ENCODE results near the gene LRCH4.

LRCH4 gene

DNA sequence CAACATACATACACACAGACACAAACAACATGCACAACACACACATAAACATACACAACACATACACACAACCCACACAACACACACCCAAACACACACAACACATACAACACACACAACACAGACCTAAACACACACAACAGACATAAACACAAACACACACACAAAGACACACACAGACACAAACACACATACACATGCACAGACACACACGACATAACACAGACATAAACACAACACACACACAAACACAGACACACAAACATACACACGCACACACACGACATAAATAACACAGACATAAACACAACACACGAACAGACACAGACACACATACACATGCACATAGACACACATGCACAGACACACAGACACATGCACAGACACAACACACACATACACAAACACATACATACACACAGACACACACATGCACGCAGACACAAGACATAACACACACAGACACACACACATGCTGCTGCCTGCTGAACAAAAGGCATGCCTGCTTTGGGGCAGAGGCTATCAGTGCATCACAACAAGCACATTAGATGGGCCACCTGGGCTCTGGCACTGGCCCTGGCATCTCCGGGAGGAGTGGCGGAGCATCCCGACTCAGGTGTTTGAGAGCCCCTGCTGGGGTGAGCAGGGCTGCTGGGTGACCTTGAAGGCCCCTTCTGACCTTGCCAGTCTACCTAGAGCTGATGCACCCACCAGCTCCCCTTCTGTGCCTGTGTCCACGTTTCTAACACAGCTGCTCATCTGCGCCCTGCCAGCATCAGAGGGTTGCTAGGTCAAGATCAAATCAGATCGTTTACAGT, 5.3 kb downstream of the LRCH4 start:
- H3K4me1 Mint-ChIP-seq (ENCODE audit: low read depth): peaks cover 42% of the 10 kb centered on the region
- H3K36me3 Mint-ChIP-seq (ENCODE audit: low read depth): peaks cover 23% of the 10 kb centered on the region
- no peak overlapping the region for H3K4me3 Mint-ChIP-seq
- no peak for DNase-seq
- H3K9me3 Mint-ChIP-seq: no peaks in the 10 kb centered on the region
- no peak overlapping the region for H3K27ac Mint-ChIP-seq
- no peaks in the 10 kb centered on the region for H3K27me3 Mint-ChIP-seq

DNA sequence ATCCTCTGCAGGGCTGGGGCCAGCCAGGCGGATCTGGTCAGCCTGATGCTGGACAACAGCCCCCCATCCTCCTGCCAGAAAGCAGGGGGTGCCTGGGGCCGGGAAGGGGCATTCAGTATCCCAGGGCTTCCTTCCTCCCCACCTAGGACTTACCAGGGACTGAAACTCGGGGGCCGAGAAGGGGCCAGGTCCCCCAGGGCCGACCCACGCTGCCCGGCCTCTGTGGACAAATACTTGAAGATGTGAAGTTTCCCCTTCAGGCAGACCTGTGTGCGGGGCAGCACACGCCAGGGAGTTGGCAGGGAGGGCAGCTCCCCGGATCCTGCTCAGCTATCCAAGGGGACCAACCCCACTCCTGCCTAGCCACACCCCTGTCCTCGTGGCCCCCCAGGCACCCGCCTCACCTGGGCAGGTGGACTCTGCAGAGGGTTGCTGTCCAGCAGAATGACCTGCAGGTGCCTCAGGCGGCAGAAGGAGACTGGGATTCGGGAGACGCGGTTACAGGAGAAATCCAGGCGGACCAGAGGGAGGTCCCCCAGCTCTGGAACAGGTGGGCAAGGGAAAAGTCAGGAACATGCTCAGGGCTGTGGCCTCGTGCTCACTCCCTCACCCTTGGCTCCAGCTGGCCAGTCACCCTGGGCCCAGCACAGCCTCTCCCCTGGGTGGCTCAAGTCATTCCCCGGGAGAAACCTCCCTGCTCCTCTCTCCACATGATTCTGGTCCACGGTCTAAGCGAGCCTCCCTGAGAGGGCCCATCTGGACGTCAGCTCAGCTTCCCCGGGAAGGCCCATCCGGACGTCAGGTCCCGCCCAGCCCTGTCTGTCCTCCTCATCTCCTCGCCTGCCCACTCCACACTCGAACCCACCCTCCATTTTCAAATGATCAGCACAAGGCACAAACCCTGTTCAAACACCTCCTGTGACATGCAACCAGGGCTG, 7.4 kb downstream of the LRCH4 start:
- Mint-ChIP-seq H3K4me3 (no peak overlapping the region), H3K9me3 (no peaks in the 10 kb centered on the region), H3K27ac (peak overlapping the region; percentile 59), H3K4me1 (ENCODE audit: low read depth) (peaks cover 23% of the 10 kb centered on the region), H3K27me3 (no peaks in the 10 kb centered on the region), H3K36me3 (ENCODE audit: low read depth) (peaks cover 28% of the 10 kb centered on the region)
- DNase-seq: no peak

DNA sequence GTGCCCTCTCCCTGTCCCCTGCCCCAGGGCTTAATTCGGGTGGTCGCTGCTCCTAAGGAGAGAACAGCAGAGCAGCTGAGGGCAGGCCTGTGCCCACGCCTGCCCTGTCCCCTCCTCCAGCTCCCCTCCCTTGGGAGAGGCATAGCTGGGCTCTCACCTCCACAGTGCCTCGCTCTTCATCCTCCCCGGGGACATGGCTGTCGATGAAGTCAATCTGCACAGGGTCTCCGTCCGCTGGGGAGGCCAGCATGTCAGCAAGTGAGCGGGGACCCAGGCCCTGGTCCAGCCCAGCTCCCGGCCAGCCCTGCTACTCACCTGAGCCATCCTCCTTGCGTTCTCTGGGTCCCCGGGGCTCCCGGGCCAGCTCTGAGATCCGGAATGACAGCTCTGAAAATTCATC, 8.4 kb downstream of the LRCH4 start:
- Mint-ChIP-seq H3K4me1 (ENCODE audit: low read depth) (peaks cover 13% of the 10 kb centered on the region), H3K27me3 (no peaks in the 10 kb centered on the region), H3K36me3 (ENCODE audit: low read depth) (peaks cover 28% of the 10 kb centered on the region), H3K4me3 (no peak overlapping the region), H3K9me3 (no peaks in the 10 kb centered on the region), H3K27ac (no peak overlapping the region)
- no peak for DNase-seq

DNA sequence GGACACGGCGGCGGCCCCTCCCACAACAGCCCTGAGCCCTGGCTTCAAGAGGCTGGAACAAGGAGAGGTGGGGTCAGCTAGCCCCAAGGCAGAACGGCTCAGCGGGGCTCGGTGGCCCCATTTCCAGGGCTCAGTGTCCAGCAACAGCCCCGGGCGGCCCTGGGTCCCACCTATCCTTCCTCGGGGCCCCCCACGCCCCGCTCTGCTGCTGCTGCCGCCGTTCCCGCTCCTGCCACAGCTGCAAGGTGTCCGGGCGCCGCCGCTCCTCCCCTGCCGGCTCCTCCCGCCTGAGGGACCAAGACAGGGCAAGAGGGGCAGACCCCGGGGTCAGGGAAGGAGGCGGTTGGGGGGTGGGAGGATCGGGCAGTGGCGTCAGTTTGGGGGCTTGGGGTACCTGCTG, 8.8 kb downstream of the LRCH4 start:
- Mint-ChIP-seq H3K27ac (no peak overlapping the region), H3K4me1 (ENCODE audit: low read depth) (peaks cover 12% of the 10 kb centered on the region), H3K4me3 (no peak overlapping the region), H3K27me3 (no peaks in the 10 kb centered on the region), H3K9me3 (no peaks in the 10 kb centered on the region), H3K36me3 (ENCODE audit: low read depth) (peaks cover 32% of the 10 kb centered on the region)
- no peak for DNase-seq

DNA sequence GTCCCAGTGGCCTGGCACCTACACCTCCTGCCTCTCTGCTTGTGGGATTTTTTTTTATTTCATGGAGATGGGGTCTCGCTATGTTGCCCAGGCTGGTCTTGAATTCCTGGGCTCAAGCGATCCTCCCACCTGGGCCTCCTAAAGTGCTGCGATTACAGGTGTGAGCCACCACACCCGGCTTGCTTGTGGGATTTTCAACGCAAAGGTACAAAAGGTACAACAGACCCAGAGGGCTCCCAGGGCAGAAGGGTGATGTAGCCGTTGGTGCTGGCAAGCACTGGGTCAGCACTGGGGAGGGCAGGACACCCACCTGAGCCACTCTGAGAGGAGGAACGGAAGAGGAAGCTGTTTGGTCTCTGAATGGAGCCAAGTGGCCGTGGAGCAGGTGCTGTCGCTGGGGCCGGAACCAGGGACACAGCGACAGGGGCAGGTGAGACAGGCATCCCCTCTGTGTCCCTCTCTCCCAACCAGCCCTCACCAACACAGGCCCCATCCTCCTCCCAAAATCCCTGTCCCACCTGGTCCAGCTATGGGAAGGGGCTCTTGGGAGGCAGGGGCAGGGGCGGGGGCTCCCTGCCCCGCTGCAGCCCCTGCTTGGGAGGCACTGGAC, 9.4 kb downstream of the LRCH4 start:
- H3K9me3 Mint-ChIP-seq: no peaks in the 10 kb centered on the region
- H3K27me3 Mint-ChIP-seq: no peaks in the 10 kb centered on the region
- H3K27ac Mint-ChIP-seq: no peak overlapping the region
- no peak for DNase-seq
- no peak overlapping the region for H3K4me3 Mint-ChIP-seq
- peaks cover 11% of the 10 kb centered on the region for H3K4me1 Mint-ChIP-seq (ENCODE audit: low read depth)
- peaks cover 35% of the 10 kb centered on the region for H3K36me3 Mint-ChIP-seq (ENCODE audit: low read depth)

DNA sequence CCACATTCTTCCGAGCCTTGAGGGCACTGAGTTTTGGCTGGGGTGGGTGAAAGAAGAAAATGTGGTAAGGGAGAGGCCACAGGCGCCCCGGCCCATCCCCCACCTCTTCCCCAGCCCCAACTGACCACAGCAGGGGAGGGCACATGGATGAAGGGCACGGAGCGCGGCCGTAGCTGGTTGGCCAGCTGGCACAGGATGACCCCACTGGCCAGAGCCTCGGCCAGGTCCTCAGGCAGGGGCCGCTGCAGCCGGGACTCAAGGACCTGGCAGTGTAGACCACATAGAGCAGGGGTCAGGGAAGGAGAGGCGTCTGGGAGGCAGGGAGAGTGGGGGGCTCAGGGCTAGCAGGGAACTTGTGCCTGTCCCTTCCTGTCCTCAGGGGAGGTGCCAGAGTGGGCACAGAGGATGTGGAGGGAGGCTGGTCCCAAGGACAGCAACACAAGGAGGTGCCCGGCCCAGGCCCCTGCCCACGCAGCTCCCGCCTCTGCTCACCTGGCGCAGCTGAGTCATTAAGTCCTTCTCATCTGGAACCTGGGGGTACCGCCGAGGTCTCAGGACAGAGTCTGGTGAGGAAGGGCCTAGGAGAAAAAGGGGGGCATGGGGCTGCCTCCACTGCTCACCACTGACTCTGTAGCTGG, 10.1 kb downstream of the LRCH4 start:
- DNase-seq: no peak
- no peak overlapping the region for H3K4me3 Mint-ChIP-seq
- H3K36me3 Mint-ChIP-seq (ENCODE audit: low read depth): peaks cover 35% of the 10 kb centered on the region
- H3K9me3 Mint-ChIP-seq: no peaks in the 10 kb centered on the region
- no peaks in the 10 kb centered on the region for H3K27me3 Mint-ChIP-seq
- peaks cover 13% of the 10 kb centered on the region for H3K4me1 Mint-ChIP-seq (ENCODE audit: low read depth)
- no peak overlapping the region for H3K27ac Mint-ChIP-seq

DNA sequence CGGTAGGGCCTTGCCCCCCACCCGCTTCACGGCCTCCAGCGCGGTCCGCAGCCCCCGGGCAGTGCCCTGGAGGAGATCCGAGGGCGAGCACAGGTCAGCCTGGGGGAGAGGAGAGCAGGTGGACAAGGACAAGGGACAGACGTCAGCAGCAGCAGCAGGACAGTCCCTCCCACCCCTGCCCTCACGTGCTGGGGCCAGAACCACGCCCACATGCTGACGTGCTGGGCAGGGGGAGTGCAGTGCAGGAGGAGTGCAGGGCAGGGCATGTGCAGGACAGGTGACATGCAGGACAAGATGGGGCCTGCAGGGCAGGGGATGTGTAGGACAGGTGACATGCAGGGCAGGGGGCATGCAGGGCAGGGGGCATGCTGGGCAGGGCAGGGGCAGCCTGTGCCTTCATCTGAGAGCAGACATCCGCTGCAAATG, 10.7 kb downstream of the LRCH4 start:
- no peak for DNase-seq
- H3K27ac Mint-ChIP-seq: no peak overlapping the region
- H3K36me3 Mint-ChIP-seq (ENCODE audit: low read depth): peaks cover 35% of the 10 kb centered on the region
- peaks cover 18% of the 10 kb centered on the region for H3K4me1 Mint-ChIP-seq (ENCODE audit: low read depth)
- no peak overlapping the region for H3K4me3 Mint-ChIP-seq
- no peaks in the 10 kb centered on the region for H3K9me3 Mint-ChIP-seq
- H3K27me3 Mint-ChIP-seq: no peaks in the 10 kb centered on the region

DNA sequence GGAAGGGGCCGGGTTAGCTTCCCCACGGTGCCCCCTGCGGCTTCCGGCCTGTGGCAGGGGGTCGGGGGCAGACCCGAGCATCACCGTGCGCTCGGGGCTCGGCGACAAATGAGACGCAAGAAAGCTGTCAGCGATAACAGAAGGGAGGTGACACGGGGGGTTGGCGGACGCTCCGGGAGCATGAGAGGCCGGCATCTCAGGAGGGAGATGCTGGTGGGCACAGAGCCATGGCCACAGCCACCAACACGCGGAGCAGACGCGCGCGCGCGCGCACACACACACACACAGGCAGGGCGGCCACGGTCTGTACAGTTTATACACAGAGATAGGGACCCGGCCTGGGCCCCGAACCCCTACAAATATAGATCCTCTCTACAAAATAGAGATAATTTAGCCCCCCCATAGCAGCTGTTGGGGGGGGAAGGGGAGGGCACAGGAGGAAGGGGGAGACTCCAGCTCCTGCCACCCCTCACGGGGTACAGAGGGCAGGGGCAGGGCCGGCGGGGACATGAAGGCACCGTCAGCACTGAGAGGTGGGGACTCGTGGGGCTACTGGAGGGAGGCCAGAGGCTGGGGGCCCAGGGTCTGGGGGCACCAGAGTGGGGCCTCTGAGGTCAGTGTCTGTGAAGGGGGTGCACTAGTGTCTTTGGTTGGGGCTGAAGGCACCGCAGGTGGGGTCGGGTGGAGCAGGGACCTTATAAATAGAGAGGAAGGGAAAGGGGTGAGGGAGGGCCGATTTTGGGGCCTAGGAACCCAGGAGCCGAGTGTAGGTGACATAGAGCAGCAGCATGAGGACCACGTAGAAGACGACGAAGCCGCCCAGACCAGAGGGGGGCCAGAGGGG, 11.3 kb downstream of the LRCH4 start:
- H3K27ac Mint-ChIP-seq: peak overlapping the region; percentile 78
- peaks cover 23% of the 10 kb centered on the region for H3K4me1 Mint-ChIP-seq (ENCODE audit: low read depth)
- no peaks in the 10 kb centered on the region for H3K9me3 Mint-ChIP-seq
- H3K4me3 Mint-ChIP-seq: no peak overlapping the region
- peaks cover 35% of the 10 kb centered on the region for H3K36me3 Mint-ChIP-seq (ENCODE audit: low read depth)
- no peaks in the 10 kb centered on the region for H3K27me3 Mint-ChIP-seq
- DNase-seq: no peak

DNA sequence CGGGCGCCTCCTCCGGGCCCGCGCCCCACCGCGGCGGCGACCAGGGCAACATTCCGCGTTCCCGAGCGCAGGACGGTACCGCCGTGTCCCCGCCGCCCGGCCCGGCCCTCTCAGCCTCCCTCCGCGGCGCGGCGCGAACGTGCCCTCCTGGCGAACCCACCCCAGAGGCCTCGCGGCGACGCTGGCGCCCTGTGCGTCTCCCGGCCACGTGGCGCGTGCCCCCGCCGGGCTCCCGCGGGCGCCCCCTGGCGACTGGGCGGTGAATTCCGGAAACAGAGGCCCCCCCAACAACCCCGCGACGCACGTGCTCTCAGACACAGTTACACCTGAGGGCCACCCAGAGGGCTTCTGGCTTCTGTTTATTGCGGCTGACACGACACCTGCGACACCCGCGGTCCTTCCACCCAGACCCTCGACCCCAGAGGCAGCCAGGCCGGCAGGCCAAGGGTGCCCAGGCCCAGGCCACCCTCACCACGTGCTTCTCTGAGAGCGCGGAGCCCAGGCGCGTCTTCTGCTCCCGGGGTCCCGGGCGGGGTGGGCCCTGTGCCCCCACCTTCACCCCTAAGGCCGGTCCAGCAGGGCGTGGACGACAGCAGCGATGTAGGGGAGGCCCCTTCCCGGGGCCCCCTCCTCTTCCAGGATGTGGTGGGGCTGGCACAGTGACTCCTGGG, 12.1 kb downstream of the LRCH4 start, which contains the start of gene SAP25:
TSS of gene SAP25 (minus strand) at position 210 of the 671 bp plus-strand sequence. CDS start at position 52, 158 bp downstream.
- H3K4me3 Mint-ChIP-seq: no peak within 1 kb of the TSS
- H3K4me1 Mint-ChIP-seq (ENCODE audit: low read depth): peaks cover 30% of the 10 kb centered on the region
- H3K27ac Mint-ChIP-seq: peak within 1 kb of the TSS; percentile 78
- no peak for DNase-seq
- peaks cover 35% of the 10 kb centered on the region for H3K36me3 Mint-ChIP-seq (ENCODE audit: low read depth)
- H3K27me3 Mint-ChIP-seq: no peaks in the 10 kb centered on the region
- H3K9me3 Mint-ChIP-seq: no peaks in the 10 kb centered on the region

DNA sequence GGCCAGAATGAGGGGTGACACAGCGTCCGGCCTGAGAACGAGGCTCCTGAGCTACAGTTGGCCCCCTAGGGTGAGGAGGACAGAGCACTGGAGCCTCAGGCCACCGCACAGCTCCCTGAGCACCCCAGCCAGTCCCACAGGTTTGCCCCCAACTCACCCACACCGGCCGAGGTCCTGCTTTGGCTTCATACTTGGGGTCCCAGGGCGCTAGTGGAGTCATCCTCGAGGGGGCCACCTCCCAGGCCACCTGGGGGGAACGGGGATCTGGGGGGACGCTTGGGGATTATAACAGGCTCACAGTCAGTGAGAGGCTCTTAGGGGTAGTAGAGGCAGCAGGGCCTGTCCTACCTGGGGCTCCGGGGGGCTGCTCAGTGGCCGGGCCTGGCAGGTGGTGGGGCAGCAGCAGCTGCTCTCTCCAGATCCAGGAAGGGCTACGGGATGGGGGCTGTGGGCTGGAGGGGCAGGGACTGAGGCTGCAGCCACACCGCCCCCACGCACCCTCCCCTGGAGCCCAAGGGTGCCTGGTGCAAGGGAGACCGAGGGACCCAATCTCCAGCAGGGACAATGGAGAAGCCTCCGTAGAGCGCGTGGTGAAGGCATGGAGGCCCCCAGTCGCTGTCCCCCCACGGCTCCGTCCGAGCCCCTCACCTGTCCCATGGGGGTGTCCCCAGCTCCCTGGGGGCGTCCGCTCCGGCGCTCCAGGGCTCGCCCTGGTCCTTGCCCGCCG, 12.8 kb downstream of the LRCH4 start:
- Mint-ChIP-seq H3K4me3 (no peak overlapping the region), H3K36me3 (ENCODE audit: low read depth) (peaks cover 35% of the 10 kb centered on the region), H3K9me3 (no peaks in the 10 kb centered on the region), H3K27ac (peak overlapping the region; percentile 50), H3K27me3 (no peaks in the 10 kb centered on the region), H3K4me1 (ENCODE audit: low read depth) (peaks cover 35% of the 10 kb centered on the region)
- DNase-seq: no peak

DNA sequence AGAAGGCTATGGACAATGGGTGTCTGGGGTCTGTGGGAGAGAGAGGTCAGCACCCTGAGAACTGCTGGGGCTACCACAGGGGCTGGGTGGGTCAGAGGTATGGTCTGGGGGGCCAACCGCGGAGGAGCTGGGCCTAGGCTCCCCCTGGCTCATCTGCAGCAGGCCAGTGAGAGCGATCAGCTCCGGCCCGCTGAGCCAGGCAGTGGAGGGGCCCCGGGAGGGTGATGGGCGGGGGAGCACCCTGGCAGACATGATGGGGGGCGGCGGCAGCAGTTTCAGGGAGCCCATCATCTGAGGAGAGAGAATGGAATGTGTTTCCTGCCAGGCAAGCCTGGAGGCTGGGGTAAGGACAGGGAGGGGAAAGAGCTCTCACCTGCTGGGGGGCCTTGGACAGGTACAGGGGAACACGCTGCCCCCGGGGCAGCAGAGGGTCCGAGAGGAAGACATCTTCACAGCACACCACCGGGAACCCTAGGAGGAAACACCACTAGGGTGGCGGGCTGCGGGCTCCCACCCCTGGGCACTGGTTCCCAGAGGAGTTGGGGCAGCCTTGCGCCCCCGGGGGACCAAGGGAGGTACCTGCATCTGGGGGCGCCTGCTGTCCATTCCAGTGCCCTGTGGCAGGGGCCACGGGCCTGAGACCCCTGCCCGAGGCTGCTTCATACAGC, 13.5 kb downstream of the LRCH4 start:
- Mint-ChIP-seq H3K4me1 (ENCODE audit: low read depth) (peaks cover 42% of the 10 kb centered on the region), H3K27ac (peak overlapping the region; percentile 65), H3K36me3 (ENCODE audit: low read depth) (peaks cover 35% of the 10 kb centered on the region), H3K27me3 (no peaks in the 10 kb centered on the region), H3K4me3 (no peak overlapping the region), H3K9me3 (no peaks in the 10 kb centered on the region)
- no peak for DNase-seq

DNA sequence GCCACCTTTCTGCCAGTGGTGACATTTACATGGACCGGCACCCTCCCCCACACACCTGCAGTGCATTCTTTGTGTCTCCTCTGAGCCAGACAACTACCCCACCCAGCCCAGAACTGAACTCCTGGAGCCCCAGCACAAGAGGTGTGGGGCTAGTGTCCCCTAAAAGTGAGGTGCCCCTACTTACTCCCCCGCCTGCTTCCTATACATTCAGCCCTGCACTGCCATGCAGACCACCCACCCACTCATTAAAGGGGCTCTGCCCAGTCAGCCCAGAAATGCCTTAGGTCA, 14.2 kb downstream of the LRCH4 start:
- peaks cover 33% of the 10 kb centered on the region for H3K36me3 Mint-ChIP-seq (ENCODE audit: low read depth)
- H3K27ac Mint-ChIP-seq: peak overlapping the region; percentile 65
- no peaks in the 10 kb centered on the region for H3K9me3 Mint-ChIP-seq
- peaks cover 45% of the 10 kb centered on the region for H3K4me1 Mint-ChIP-seq (ENCODE audit: low read depth)
- DNase-seq: no peak
- H3K27me3 Mint-ChIP-seq: no peaks in the 10 kb centered on the region
- H3K4me3 Mint-ChIP-seq: no peak overlapping the region
